Gastrocnemius medialis (tissue), 4 donors: ENCODE measurements around the gene SLC5A3. TPM values are rescaled to one million over a fixed set of nuclear protein-coding genes. Genes with fewer than 3 reads are reported as not detected.

ENCODE experiments used
- ATAC-seq, 2 donors: fragments of 150-250 bp; one replicate each; pipeline ENCODE4 v1.9.1; 2016
- DNase-seq, 2 donors: peaks; one replicate each; pipeline ENCODE4 v3.0.0-alpha.2; 2019
- H3K27ac ChIP-seq, 4 donors: fragments of 200-600 bp; sonication (generic); 1 replicate in 1 of 4; 2 replicates in 3 of 4; pipeline ENCODE4 v1.5.1; 2016 to 2018; ENCODE audit warnings: mild to moderate bottlenecking in 2 of 4, moderate library complexity in 1 of 4
- H3K27me3 ChIP-seq, 3 donors: fragments of 200-600 bp; sonication (generic) in 2 of 3; 1 replicate in 1 of 3; 2 replicates in 2 of 3; pipeline versions ENCODE4 v1.5.1 to v1.6.0; 2016 to 2019; ENCODE audit warnings: mild to moderate bottlenecking in 1 of 3, moderate library complexity in 1 of 3
- H3K36me3 ChIP-seq, 2 donors: fragments of 200-600 bp; sonication (generic) in 1 of 2; one replicate each; pipeline ENCODE4 v1.5.1; 2017 to 2018
- H3K4me1 ChIP-seq, 2 donors: fragments of 200-600 bp; sonication (generic) in 1 of 2; one replicate each; pipeline ENCODE4 v1.5.1; 2016 to 2017; ENCODE audit warnings: mild to moderate bottlenecking in 2 of 2
- H3K4me3 ChIP-seq, 4 donors: fragments of 200-600 bp; sonication (generic) in 3 of 4; 1 replicate in 1 of 4; 2 replicates in 3 of 4; pipeline ENCODE4 v1.5.1; 2016 to 2019; ENCODE audit warnings: mild to moderate bottlenecking in 2 of 4
- H3K9me3 ChIP-seq, 3 donors: fragments of 200-600 bp; sonication (generic) in 2 of 3; 1 replicate in 1 of 3; 2 replicates in 2 of 3; pipeline ENCODE4 v1.5.1; 2016 to 2019
- POLR2A ChIP-seq, 2 donors: fragments of 450-650 bp; IDR thresholded peaks; one replicate each; pipeline ENCODE4 v1.6.1; 2017; ENCODE audit warnings: antibody characterized with exemption in 2 of 2, mild to moderate bottlenecking in 2 of 2, moderate library complexity in 2 of 2
- in situ Hi-C, 4 donors: fragments of 200-750 bp; cut with MboI; loops; one replicate each; pipeline versions ENCODE4 v1.15.0 to v1.8.0; 2017; ENCODE audit warnings: low sequenced_read_pairs in 4 of 4
- intact Hi-C: fragments of 100-400 bp; cut with DNase I; formaldehyde crosslinking; loops from one replicate; pipeline ENCODE4 v1.15.1; 2023; ENCODE audit warnings: low total_unique reads
- total RNA-seq, 4 donors: library from RNA; depleted of rRNA; stranded (reverse); fragments of >200 nt; gene quantifications; one replicate each; pipeline versions ENCODE4 v1.1.0 to v1.2.3, GENCODE V29; 2016
- TF ChIP-seq, protein P1 (sequence below), 5 experiments: fragments of 450-650 bp in 3 of 5; fragments of 200-600 bp in 2 of 5; sonication (generic) in 2 of 5; IDR thresholded peaks in 4 of 5; conservative IDR thresholded peaks in 1 of 5; 1 replicate in 4 of 5; 2 replicates in 1 of 5; pipeline ENCODE4 v1.5.1; 2016 to 2019; ENCODE audit warnings: antibody characterized with exemption in 5 of 5, mild to moderate bottlenecking in 3 of 5, moderate library complexity in 3 of 5

The SLC5A3 gene
- total RNA-seq, 4 donors from 2014 or later, result 2.0 to 22.2 (median 6.2) TPM

DNA sequence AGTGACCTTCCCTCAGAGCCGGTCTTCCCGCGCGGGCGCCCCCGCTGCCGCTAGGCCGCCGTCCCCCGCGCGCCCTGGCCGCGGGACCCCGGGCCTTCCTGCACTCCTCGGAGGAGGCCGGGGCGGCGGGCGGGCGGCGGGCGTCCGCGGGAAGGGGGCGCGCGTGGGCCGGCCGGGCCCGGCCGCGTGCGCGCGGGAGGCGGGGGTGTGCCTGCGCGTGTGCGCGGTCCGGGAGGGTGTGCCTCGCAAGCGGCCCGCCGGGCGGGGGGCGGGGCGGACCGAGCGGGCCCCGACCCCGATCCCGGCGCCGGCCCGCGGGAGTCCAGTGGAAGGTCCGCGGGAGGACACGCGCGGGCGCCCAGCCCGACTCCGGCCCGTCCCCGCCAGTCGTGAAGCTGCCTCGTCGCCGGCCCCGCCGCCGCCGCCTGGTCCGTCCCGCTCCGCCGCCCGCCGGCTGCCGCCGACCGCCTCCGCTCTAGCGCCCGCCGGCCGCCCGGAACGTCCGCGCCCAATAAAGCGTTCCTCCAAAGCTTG is 438 bp downstream of the SLC5A3 start:
- ATAC-seq (peak; percentile 60 to 76), DNase-seq (peak in 1 of 2 donors; percentile 8)
- peak overlapping the region; percentile 87 to 93 (median 90) for H3K27ac ChIP-seq
- in situ Hi-C loops (loop anchor here (10.0 to 25.0 kb wide), 3 partner anchors 137 to 149 kb away; no protein-coding TSS in a partner anchor), intact Hi-C loops (loop anchor here (2.0 to 10.0 kb wide), 5 partner anchors 55 to 273 kb away; partner anchors contain the start of gene ATP5PO)
- TF ChIP-seq, protein P1, sequence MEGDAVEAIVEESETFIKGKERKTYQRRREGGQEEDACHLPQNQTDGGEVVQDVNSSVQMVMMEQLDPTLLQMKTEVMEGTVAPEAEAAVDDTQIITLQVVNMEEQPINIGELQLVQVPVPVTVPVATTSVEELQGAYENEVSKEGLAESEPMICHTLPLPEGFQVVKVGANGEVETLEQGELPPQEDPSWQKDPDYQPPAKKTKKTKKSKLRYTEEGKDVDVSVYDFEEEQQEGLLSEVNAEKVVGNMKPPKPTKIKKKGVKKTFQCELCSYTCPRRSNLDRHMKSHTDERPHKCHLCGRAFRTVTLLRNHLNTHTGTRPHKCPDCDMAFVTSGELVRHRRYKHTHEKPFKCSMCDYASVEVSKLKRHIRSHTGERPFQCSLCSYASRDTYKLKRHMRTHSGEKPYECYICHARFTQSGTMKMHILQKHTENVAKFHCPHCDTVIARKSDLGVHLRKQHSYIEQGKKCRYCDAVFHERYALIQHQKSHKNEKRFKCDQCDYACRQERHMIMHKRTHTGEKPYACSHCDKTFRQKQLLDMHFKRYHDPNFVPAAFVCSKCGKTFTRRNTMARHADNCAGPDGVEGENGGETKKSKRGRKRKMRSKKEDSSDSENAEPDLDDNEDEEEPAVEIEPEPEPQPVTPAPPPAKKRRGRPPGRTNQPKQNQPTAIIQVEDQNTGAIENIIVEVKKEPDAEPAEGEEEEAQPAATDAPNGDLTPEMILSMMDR (IDR thresholded peaks at IDR 0.05 in 4 of 5, conservative IDR thresholded peaks at IDR 0.05 in 1 of 5), result no peak
- no peak for TF ChIP-seq POLR2A (IDR thresholded peaks at IDR 0.05)
- peak overlapping the region; percentile 71 to 91 (median 74) for H3K4me3 ChIP-seq
- no peaks in the 10 kb centered on the region for H3K9me3 ChIP-seq
- no peaks in the 10 kb centered on the region for H3K36me3 ChIP-seq
- peaks cover 46 to 47% of the 10 kb centered on the region in 2 donors for H3K4me1 ChIP-seq
- H3K27me3 ChIP-seq, result no peaks in the 10 kb centered on the region

DNA sequence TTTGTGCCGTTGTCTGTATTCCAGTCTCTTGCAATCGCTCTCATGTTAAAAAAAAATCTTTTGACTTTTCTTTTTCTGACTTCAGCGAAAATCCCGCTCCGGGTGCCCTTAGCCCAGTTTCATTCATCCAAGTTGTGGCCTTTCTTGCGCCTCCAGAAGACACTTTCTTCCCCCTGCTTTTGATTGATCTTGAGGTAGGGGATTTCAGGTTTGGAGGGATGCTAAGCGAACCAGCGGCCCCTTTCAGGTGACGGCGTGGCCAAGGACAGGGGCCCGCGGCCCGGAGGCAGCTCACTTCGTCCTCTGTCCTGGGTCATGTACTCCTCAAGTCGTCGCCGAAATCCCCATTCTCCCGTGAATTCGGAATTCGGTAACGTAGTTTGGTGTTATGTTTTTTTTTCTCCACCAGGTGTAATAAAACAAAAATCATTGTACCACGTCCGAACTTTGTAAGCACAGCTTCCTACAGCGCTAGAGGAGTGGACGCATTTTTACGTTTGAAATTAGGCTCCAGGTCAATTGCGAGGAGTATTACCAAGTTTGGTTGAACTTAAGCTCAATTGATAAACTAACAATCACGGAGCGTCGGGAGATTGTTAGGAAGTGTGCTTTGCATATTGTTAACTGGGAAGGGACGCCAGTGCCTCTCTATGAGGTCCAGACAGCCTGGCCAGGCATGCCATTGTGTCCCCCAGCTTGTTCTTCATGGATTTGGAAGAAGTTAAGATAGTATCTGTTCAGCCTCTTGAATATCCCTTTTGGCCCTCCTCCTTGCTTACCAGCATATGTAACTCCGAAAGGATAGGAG is 1.1 kb downstream of the SLC5A3 start:
- no peak for ATAC-seq
- H3K4me1 ChIP-seq, result peaks cover 52% of the 10 kb centered on the region in 2 donors
- in situ Hi-C loops, result loop anchor here (10.0 to 25.0 kb wide), 3 partner anchors 137 to 150 kb away; no protein-coding TSS in a partner anchor

DNA sequence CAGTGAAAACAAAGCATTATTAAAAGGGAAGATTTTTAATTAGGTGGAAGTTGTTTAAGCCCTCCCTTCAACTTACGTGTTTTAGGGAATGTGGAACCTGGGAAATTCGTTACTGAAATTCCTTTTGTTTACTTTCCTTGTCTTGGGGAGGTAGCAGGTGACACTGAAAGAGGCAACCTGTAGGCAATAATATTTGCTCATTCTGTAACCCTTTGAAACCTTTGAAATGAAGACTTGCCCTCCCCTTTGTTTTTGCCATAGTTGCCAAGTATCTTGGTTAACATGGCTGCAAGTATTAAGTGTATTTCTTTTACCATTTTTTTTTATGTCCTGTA is 1.7 kb downstream of the SLC5A3 start:
- peaks cover 56 to 58% of the 10 kb centered on the region in 2 donors for H3K4me1 ChIP-seq
- peak overlapping the region in 1 of 4 donors; percentile 93 for H3K27ac ChIP-seq
- no peak for DNase-seq
- H3K4me3 ChIP-seq, result peak overlapping the region; percentile 47 to 71 (median 66)
- in situ Hi-C loops (loop anchor here in 2 of 4 donors (10.0 kb wide), 1 partner anchor 150 kb away; no protein-coding TSS in a partner anchor), intact Hi-C loops (loop anchor here (2.0 to 10.0 kb wide), 2 partner anchors 54 to 130 kb away; no protein-coding TSS in a partner anchor)
- H3K27me3 ChIP-seq, result no peaks in the 10 kb centered on the region
- no peak for ATAC-seq
- TF ChIP-seq, protein P1 (IDR thresholded peaks at IDR 0.05 in 4 of 5, conservative IDR thresholded peaks at IDR 0.05 in 1 of 5), result no peak
- no peak for TF ChIP-seq POLR2A (IDR thresholded peaks at IDR 0.05)
- no peaks in the 10 kb centered on the region for H3K36me3 ChIP-seq
- H3K9me3 ChIP-seq, result no peaks in the 10 kb centered on the region

More for the DNA sequence above, 1.1 kb downstream of the SLC5A3 start:
- H3K27ac ChIP-seq, result peak overlapping the region; percentile 21 to 93 (median 65)
- no peaks in the 10 kb centered on the region for H3K36me3 ChIP-seq
- TF ChIP-seq, protein P1 (IDR thresholded peaks at IDR 0.05 in 4 of 5, conservative IDR thresholded peaks at IDR 0.05 in 1 of 5), result no peak
- TF ChIP-seq POLR2A (IDR thresholded peaks at IDR 0.05), result no peak
- H3K9me3 ChIP-seq, result no peaks in the 10 kb centered on the region
- DNase-seq, result no peak
- intact Hi-C loops, result loop anchor here (2.0 to 10.0 kb wide), 3 partner anchors 54 to 273 kb away; no protein-coding TSS in a partner anchor
- no peaks in the 10 kb centered on the region for H3K27me3 ChIP-seq
- H3K4me3 ChIP-seq, result peak overlapping the region; percentile 47 to 71 (median 66)

DNA sequence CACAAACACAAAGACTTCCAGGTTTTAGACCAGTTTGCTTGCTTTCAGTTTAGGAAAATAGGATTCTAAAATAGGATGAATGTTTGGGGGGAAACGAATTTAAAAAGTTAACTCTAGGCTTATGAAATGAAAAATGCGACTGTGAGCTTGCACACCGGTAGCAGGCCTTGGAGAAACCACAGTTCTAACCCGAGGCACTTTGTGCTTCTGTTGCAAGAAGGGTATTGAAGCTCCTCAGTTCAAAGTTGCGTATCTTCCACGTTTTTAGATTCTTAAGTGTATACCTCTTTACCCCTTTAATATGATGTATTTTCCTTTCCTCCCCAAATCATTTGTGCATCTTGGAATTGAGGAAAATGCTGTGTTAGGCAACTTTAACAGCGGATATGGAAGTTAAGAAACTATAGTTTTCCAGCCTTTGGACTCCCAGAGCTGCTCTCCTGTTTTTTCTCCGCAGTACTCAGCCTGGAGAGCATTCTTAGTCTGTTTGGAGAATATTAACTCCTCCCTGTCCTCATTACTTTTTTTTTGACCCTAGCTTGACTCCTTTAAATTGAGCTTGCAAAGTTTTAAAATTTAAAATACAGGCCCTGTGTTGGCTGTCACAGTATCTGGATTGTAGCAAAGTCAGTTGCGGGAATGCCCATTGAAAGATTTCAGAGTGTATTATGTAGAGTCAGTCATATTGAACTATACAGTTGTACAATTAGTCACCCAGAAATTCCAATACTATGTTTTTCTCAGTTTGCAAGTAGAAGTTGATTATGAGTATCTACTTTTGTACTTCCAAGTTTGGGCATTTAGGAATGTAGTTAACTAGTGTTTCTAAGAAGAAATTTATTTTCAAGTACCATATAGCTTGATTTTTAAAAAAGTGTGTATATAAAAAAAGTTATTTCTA is 2.6 kb downstream of the SLC5A3 start:
- Histone ChIP-seq H3K4me3 (peak overlapping the region in 2 of 4 donors; percentile 61 to 71), H3K4me1 (peaks cover 60 to 67% of the 10 kb centered on the region in 2 donors), H3K27me3 (no peaks in the 10 kb centered on the region), H3K36me3 (no peaks in the 10 kb centered on the region), H3K27ac (peak overlapping the region in 1 of 4 donors; percentile 93), H3K9me3 (no peaks in the 10 kb centered on the region)
- DNase-seq, result no peak
- no peak for TF ChIP-seq POLR2A (IDR thresholded peaks at IDR 0.05)
- TF ChIP-seq, protein P1 (IDR thresholded peaks at IDR 0.05 in 4 of 5, conservative IDR thresholded peaks at IDR 0.05 in 1 of 5), result no peak
- in situ Hi-C loops, result loop anchor here in 2 of 4 donors (10.0 kb wide), 1 partner anchor 151 kb away; no protein-coding TSS in a partner anchor
- intact Hi-C loops, result loop anchor here (2.0 to 10.0 kb wide), 2 partner anchors 53 to 131 kb away; no protein-coding TSS in a partner anchor
- no peak for ATAC-seq
